OCI-LY1 (cell line): ENCODE measurements around the gene DOCK10.

Experiments used
- CTCF ChIP-seq: fragments of 200-600 bp; sonication (generic), shearing (Covaris generic); IDR thresholded peaks from 2 replicates; pipeline ENCODE4 v1.5.1; 2017; ENCODE audit warnings: mild to moderate bottlenecking, antibody characterized with exemption, low read length, moderate library complexity, mixed read lengths
- EZH2 ChIP-seq: fragments of 200-600 bp; sonication (generic), shearing (Covaris generic); IDR thresholded peaks from 2 replicates; pipeline ENCODE4 v1.8.0; 2017; ENCODE audit warnings: borderline replicate concordance, mixed run types, mild to moderate bottlenecking, antibody characterized with exemption, low read length, moderate library complexity, mixed read lengths

- TF ChIP-seq CTCF (no peak), EZH2 (no peak)
Measured at GRCh38 chr2:224816816-224817215, 225.5 kb downstream of the DOCK10 start.
